Transverse colon (tissue), 4 donors: Measurements from ENCODE around the gene SUCLG2. TPM values are rescaled to one million over a fixed set of nuclear protein-coding genes. Genes with fewer than 3 reads are reported as not detected.

Experiments
- DNase-seq: peaks from one replicate; pipeline ENCODE4 v3.0.0-alpha.2; 2019
- H3K27ac ChIP-seq, 4 donors: fragments of 200-600 bp; sonication (generic); 2 replicates each; pipeline ENCODE4 v1.5.1; 2016 to 2018; ENCODE audit warnings: inconsistent platforms in 4 of 4
- H3K27me3 ChIP-seq: fragments of 200-600 bp; sonication (generic); 2 replicates; pipeline ENCODE4 v1.5.1; 2017; ENCODE audit warnings: inconsistent platforms
- H3K36me3 ChIP-seq, 4 donors: fragments of 200-600 bp; sonication (generic); 2 replicates each; pipeline ENCODE4 v1.5.1; 2017 to 2019; ENCODE audit warnings: inconsistent platforms in 4 of 4
- H3K4me1 ChIP-seq, 4 donors: fragments of 200-600 bp; sonication (generic); 2 replicates each; pipeline ENCODE4 v1.5.1; 2017 to 2020; ENCODE audit warnings: inconsistent platforms in 4 of 4
- H3K4me3 ChIP-seq, 4 donors: fragments of 200-600 bp; sonication (generic); 1 replicate in 1 of 4; 2 replicates in 3 of 4; pipeline versions ENCODE4 v1.5.1 to v1.6.1; 2017 to 2019; ENCODE audit warnings: inconsistent platforms in 4 of 4
- H3K9me3 ChIP-seq, 2 donors: fragments of 200-600 bp; sonication (generic); 2 replicates each; pipeline ENCODE4 v1.5.1; 2017 to 2019; ENCODE audit warnings: inconsistent platforms in 2 of 2
- EP300 ChIP-seq: sonication (generic); formaldehyde crosslinking; IDR thresholded peaks from one replicate; pipeline ENCODE4 v1.6.1; 2017; ENCODE audit warnings: antibody characterized with exemption, low read depth
- POLR2A ChIP-seq: fragments of 450-650 bp; IDR thresholded peaks from one replicate; pipeline ENCODE4 v1.6.1; 2016; ENCODE audit warnings: antibody characterized with exemption, mild to moderate bottlenecking, moderate library complexity
- POLR2AphosphoS5 ChIP-seq, 3 donors: sonication (generic); formaldehyde crosslinking; IDR thresholded peaks; one replicate each; pipeline ENCODE4 v1.6.1; 2016; ENCODE audit warnings: antibody characterized with exemption in 3 of 3
- WGBS, 2 donors: methylation state at CpG; one replicate each; pipeline ENCODE4 v1.1.5; 2018; ENCODE audit warnings: low coverage in 1 of 2; 5-methylcytosine and 5-hydroxymethylcytosine counted together
- in situ Hi-C, 4 donors: fragments of 200-750 bp; cut with MboI; loops; one replicate each; pipeline versions ENCODE4 v1.15.0 to v1.15.1; 2017; ENCODE audit warnings: low sequenced_read_pairs in 3 of 4, low pct_ligation_motif_present in 1 of 4, low pct_unique_long_range_greater_than_20kb in 1 of 4
- intact Hi-C: fragments of 100-400 bp; cut with DNase I; formaldehyde crosslinking; loops from one replicate; pipeline ENCODE4 v1.15.1; 2023; ENCODE audit warnings: low total_unique reads
- total RNA-seq, 4 donors: library from RNA; depleted of rRNA; stranded (reverse); fragments of >200 nt; gene quantifications; one replicate each; pipeline ENCODE4 v1.1.0, GENCODE V29; 2016
- TF ChIP-seq, protein P1 (sequence below), 5 experiments: fragments of 200-600 bp in 3 of 5; fragments of 450-650 bp in 2 of 5; sonication (generic) in 3 of 5; IDR thresholded peaks; 1 replicate in 2 of 5; 2 replicates in 3 of 5; pipeline ENCODE4 v1.5.1; 2016 to 2017; ENCODE audit warnings: antibody characterized with exemption in 5 of 5, inconsistent platforms in 3 of 5, mild to moderate bottlenecking in 2 of 5, moderate library complexity in 1 of 5

The SUCLG2 gene
- total RNA-seq, 4 donors from 2014 or later, result 59.5 to 269 (median 160) TPM

DNA sequence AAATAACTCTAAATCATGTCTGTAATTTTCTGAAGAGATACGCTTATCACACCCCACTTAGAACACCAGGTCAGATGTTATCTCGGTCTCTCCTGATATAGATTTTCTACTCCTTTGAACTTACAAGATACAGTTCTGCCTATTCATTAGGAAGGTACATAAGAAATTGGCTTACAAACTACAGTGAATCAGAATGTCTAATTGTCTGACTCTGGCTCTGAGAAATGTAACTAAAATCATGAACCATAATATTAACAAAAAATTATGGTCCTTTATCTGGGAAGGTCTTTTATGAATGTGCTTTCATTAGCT, 235.2 kb downstream of the SUCLG2 start:
- H3K36me3 ChIP-seq, result no peaks in the 10 kb centered on the region
- WGBS, 2 donors, result 94 to 99% methylated on average over 2 of the region's 2 CpGs
- H3K27ac ChIP-seq, result no peak overlapping the region
- H3K9me3 ChIP-seq, result peaks cover 5 to 10% of the 10 kb centered on the region in 2 donors
- H3K27me3 ChIP-seq, result no peaks in the 10 kb centered on the region
- TF ChIP-seq POLR2AphosphoS5 (IDR thresholded peaks at IDR 0.05) (no peak), EP300 (no peak), POLR2A (no peak)
- TF ChIP-seq, protein P1, sequence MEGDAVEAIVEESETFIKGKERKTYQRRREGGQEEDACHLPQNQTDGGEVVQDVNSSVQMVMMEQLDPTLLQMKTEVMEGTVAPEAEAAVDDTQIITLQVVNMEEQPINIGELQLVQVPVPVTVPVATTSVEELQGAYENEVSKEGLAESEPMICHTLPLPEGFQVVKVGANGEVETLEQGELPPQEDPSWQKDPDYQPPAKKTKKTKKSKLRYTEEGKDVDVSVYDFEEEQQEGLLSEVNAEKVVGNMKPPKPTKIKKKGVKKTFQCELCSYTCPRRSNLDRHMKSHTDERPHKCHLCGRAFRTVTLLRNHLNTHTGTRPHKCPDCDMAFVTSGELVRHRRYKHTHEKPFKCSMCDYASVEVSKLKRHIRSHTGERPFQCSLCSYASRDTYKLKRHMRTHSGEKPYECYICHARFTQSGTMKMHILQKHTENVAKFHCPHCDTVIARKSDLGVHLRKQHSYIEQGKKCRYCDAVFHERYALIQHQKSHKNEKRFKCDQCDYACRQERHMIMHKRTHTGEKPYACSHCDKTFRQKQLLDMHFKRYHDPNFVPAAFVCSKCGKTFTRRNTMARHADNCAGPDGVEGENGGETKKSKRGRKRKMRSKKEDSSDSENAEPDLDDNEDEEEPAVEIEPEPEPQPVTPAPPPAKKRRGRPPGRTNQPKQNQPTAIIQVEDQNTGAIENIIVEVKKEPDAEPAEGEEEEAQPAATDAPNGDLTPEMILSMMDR (IDR thresholded peaks at IDR 0.05), result no peak
- in situ Hi-C loops (no loop called here), intact Hi-C loops (no loop called here)
- no peaks in the 10 kb centered on the region for H3K4me1 ChIP-seq
- H3K4me3 ChIP-seq, result no peak overlapping the region
- DNase-seq, result no peak

DNA sequence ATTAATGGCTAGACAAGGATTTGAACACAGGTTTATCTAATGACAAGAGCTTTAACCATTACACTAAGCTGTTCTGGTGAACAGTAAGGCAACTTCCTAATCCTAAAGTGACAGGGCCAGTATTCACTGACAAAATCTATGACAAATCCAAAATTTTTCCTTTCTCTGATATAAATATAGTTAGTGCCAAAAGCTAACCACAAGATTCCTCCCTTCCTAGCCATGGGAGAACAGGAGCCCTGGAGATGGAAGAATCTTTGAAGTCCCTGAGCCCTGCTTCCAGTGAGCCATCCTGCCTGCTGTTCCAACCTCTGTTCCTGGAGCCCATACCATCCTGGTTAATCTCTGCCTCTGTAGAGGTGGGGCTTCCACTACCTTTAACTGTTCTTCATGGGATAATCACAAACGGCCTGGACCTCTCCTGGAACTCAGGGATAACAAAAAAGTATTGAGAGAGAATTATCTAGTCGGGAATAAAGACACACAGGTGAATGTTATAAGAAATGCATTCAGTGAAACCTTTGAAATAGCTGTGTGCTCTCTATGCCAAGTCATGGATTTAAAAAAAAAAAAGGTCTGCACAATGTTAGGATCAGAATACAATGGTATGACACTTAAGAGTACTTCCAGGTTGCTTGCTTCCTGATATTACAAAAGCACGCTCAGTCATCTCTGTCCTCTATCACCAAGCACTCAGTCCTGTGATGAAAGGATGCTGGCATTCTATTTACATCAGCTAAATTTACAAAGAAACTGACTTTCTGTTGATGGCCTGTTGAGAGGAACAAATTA, 235.8 kb downstream of the SUCLG2 start:
- no peak for DNase-seq
- WGBS, 2 donors, result 77 to 82% methylated on average over 2 to 3 of the region's 3 CpGs
- H3K36me3 ChIP-seq, result no peaks in the 10 kb centered on the region
- in situ Hi-C loops, result no loop called here
- no peak for TF ChIP-seq POLR2AphosphoS5 (IDR thresholded peaks at IDR 0.05)
- TF ChIP-seq, protein P1 (IDR thresholded peaks at IDR 0.05), result no peak
- no peak for TF ChIP-seq EP300
- TF ChIP-seq POLR2A, result no peak
- H3K4me3 ChIP-seq, result no peak overlapping the region
- no peaks in the 10 kb centered on the region for H3K4me1 ChIP-seq
- H3K27ac ChIP-seq, result no peak overlapping the region
- H3K27me3 ChIP-seq, result no peaks in the 10 kb centered on the region
- peaks cover 5 to 10% of the 10 kb centered on the region in 2 donors for H3K9me3 ChIP-seq
- intact Hi-C loops, result no loop called here

DNA sequence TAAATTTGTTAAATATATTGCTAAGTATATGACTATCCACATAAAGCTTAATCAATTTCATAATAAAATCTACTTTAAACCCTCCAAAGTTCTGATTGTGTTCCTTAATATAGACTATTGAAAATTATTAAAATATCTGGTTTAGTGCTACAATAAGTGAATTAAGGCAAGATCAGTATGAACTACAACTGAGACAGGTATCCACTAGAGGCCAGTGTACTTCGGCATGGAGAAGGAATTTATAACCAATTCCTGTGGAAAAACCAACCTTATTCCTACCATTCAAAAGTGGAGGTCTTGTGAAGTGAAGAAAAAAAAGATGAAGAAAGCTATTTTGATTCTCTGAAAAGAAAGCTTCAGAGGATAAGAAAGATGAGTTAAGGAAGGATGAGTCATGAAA, 237.7 kb downstream of the SUCLG2 start:
- in situ Hi-C loops, result no loop called here

DNA sequence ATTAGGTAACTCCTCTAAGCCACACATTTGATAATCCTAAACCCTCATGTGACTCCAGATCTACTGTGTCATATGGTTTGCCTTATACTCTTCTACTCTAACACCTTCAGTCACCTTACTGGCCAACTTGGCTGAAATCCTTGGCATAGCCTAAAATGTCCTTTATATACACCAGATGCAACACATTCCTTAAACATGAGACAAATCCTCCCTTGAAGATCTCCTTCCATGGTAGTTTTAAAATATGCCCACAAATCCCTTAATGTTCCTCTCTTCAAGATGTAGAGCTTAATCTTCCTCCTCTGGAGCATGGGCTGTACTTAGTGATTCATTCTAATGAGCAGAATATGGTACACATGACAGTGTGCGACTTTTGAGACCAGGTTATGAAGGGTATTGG, 238.9 kb downstream of the SUCLG2 start:
- H3K9me3 ChIP-seq, result peaks cover 5 to 9% of the 10 kb centered on the region in 2 donors
- H3K36me3 ChIP-seq, result no peaks in the 10 kb centered on the region
- DNase-seq, result no peak
- in situ Hi-C loops, result no loop called here
- intact Hi-C loops, result no loop called here
- WGBS, 2 donors, result 0% methylated on average over 1 of the region's 1 CpG; no CpG with 5 or more reads in 1 of the 2 donors
- no peaks in the 10 kb centered on the region for H3K4me1 ChIP-seq
- TF ChIP-seq, protein P1 (IDR thresholded peaks at IDR 0.05), result no peak
- no peak overlapping the region for H3K4me3 ChIP-seq
- no peak overlapping the region for H3K27ac ChIP-seq
- H3K27me3 ChIP-seq, result no peaks in the 10 kb centered on the region

More for the DNA sequence above, 237.7 kb downstream of the SUCLG2 start:
- Histone ChIP-seq H3K4me1 (no peaks in the 10 kb centered on the region), H3K27ac (no peak overlapping the region), H3K36me3 (no peaks in the 10 kb centered on the region), H3K4me3 (no peak overlapping the region), H3K9me3 (peaks cover 5 to 10% of the 10 kb centered on the region in 2 donors), H3K27me3 (no peaks in the 10 kb centered on the region)
- intact Hi-C loops, result no loop called here
- 97 to 100% methylated on average over 1 of the region's 1 CpG for WGBS, 2 donors
- no peak for TF ChIP-seq EP300
- TF ChIP-seq, protein P1 (IDR thresholded peaks at IDR 0.05), result no peak
- TF ChIP-seq POLR2A, result no peak
- TF ChIP-seq POLR2AphosphoS5 (IDR thresholded peaks at IDR 0.05), result no peak
- DNase-seq, result no peak
